Esophagus squamous epithelium (tissue), 4 donors: ENCODE measurements around the gene TAF3.

ENCODE experiments used
- POLR2A ChIP-seq, 4 donors: fragments of 450-650 bp; IDR thresholded peaks; one replicate each; pipeline ENCODE4 v1.6.1; 2017; ENCODE audit warnings: antibody characterized with exemption in 4 of 4, mild to moderate bottlenecking in 4 of 4, moderate library complexity in 3 of 4
- TF ChIP-seq, protein P1 (sequence below), 6 experiments: fragments of 450-650 bp in 4 of 6; fragments of 200-600 bp in 2 of 6; sonication (generic) in 2 of 6; IDR thresholded peaks; one replicate each; pipeline ENCODE4 v1.5.1; 2016 to 2019; ENCODE audit warnings: antibody characterized with exemption in 6 of 6, mild to moderate bottlenecking in 4 of 6, moderate library complexity in 4 of 6

GRCh38 chr10:8017277-8017676, 199.0 kb downstream of the TAF3 start:
- TF ChIP-seq, protein P1, sequence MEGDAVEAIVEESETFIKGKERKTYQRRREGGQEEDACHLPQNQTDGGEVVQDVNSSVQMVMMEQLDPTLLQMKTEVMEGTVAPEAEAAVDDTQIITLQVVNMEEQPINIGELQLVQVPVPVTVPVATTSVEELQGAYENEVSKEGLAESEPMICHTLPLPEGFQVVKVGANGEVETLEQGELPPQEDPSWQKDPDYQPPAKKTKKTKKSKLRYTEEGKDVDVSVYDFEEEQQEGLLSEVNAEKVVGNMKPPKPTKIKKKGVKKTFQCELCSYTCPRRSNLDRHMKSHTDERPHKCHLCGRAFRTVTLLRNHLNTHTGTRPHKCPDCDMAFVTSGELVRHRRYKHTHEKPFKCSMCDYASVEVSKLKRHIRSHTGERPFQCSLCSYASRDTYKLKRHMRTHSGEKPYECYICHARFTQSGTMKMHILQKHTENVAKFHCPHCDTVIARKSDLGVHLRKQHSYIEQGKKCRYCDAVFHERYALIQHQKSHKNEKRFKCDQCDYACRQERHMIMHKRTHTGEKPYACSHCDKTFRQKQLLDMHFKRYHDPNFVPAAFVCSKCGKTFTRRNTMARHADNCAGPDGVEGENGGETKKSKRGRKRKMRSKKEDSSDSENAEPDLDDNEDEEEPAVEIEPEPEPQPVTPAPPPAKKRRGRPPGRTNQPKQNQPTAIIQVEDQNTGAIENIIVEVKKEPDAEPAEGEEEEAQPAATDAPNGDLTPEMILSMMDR (IDR thresholded peaks at IDR 0.05): no peak
- TF ChIP-seq POLR2A (IDR thresholded peaks at IDR 0.05): no peak
